Amygdala (tissue), 56 donors: ENCODE results near the gene KRTAP4-2.
A peak's percentile ranks its signal among the peaks of the same experiment; 100 is the strongest.
"Not testable (repeated sequence)": the region's sequence is repeated elsewhere in the genome, so short reads cannot be mapped to it uniquely, and the experiment has no call there.

Source experiments
- DNase-seq, 56 donors: peaks; one replicate each; lab custom pipeline; 2025; lab: John Stamatoyannopoulos, UW

Gene KRTAP4-2

DNA sequence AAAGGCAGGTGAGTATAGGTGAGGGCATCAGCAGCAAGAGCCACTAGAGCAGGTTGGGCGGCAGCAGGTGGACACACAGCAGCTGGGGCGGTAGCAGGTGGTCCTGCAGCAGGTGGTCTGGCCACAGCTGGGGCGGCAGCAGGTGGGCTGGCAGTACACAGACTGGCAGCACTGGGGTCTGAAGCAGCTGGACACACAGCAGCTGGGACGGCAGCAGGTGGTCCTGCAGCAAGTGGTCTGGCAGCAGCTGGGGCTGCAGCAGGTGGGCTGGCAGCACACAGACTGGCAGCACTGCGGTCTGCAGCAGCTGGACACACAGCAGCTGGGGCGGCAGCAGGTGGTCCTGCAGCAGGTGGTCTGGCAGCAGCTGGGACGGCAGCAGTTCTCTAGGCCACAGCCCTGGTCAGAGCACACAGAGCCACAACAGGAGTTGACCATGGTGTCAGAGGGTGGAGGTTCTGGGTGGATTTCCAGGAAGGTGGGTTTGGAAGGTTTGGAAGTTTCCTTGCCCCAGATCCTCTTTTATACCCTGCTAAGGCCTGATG, at the start of gene KRTAP4-2:
KRTAP4-2 (minus strand) TSS at position 495 of the 545 bp plus-strand sequence; CDS start at position 438, 57 bp downstream.
- DNase-seq, result no peak

DNA sequence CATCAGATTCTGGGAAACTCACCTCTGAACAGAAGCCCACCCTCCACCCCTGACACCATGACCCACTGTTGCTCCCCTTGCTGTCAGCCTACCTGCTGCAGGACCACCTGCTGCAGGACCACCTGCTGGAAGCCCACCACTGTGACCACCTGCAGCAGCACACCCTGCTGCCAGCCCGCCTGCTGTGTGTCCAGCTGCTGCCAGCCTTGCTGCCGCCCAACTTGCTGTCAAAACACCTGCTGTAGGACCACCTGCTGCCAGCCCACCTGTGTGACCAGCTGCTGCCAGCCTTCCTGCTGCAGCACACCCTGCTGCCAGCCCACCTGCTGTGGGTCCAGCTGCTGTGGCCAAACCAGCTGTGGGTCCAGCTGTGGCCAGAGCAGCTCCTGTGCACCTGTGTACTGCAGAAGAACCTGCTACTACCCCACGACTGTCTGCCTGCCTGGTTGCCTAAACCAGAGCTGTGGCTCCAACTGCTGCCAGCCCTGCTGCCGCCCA, 48.6 kb upstream of the KRTAP4-2 start, which contains the start of gene KRTAP9-2:
KRTAP9-2 (plus strand) TSS at position 51 of the 498 bp plus-strand sequence; CDS start at position 58, 7 bp downstream.
- not testable (repeated sequence) for DNase-seq

DNA sequence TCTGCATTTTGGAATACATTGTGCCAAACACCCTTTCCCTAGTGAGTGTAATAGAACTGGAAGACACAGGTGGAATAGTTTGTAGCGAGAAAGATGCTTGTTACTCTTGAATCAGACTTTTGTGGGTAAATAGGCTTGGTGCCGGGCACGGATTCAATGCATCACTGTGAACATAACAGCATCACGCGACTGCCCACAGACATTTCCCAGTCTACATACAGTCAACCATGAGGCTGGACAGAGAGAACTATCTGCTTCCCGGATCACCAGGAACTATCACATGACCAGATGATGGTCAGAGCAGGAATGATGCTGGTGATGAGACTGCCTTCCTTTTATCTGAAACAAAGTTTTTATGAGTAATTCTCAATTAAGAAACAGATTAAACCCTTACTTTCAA, 48.0 kb upstream of the KRTAP4-2 start:
- DNase-seq, result no peak

DNA sequence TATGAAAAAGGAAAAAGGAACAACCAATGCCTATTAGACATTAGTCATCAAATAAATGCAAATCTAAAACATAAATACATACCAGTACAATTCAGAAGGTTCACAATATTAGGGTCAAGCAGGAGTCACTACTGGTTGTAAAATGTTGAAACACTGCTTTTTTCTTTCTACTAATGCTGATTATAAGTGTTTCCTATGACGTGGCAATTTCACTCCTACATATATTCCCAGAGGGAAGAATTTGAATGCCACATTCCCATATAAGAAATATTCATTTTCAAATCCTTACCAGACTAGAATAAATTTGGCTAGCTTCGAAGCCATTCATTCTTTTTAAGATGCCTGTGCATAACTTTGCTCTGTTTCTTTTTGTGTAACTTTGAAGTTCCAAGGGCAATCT, 45.8 kb upstream of the KRTAP4-2 start:
- no peak for DNase-seq

DNA sequence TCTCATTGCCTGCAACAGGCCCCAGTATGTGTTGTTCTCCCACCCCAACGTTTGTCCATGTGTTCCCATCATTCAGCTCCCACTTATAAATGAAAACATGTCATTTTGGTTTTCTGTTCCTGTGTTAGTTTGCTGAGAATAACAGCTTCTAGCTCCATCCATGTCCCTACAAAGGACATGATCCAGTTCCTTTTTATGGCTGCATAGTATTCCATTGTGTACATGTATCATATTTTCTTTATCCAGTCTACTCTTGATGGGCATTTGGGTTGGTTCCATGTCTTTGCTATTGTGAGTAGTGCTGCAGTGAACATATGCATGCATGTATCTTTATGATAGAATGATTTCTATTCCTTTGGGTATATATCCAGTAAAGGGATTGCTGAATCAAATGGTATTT, 37.7 kb upstream of the KRTAP4-2 start:
- DNase-seq, result no peak

DNA sequence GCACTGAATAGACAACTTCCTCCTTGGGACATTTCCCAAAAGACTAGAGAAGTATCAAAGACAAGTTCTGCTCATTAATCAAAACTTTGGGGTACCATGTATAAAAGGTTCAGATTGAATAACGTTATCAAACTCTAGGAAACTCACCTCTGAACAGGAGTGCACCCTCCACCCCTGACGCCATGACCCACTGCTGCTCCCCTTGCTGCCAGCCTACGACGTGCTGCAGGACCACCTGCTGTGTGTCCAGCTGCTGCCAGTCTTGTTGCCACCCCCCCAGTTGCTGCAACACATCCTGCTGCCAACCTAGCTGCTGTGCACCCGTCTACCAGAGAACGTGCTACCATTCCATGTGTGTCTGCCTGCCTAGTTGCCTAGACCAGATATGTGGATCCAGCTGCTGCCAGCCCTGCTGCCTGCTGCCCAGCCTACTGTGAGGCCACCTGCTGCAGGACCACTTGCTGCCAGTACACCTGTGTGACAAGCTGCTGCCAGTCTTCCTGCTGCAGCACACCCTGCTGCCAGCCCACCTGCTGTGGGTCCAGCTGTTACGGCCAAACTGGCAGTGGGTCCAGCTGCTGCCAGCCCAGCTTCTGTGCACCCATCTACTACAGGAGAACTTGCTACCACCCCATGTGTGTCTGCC, 34.6 kb upstream of the KRTAP4-2 start:
- DNase-seq, result no peak

DNA sequence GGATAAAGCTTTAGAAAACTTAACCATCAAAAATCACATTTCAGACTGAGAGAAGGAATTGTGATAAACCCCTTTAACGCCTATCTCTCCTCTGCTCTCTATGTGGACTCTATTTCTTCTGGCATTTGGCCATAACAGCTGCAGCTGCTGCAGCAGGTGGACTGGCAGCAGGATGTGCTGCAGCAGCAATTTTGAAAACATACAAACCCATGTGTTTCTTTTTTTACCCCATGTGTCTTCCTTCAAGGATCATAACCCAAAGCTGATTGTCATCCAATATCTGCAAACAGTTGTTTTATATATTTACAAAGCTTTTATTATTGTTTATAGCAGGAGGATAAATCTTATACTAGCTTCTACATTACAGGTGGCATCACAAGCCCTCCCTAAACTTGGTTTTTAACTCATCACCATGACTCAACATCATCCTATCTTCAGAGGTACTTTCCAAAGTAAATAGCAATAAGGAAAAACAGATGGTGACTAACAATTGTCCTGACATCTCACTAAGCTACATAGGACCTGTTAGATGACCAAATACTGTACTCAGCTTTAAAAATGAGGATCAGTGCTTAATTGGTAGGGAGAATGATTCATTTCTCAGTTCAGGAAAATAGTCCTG, 33.9 kb upstream of the KRTAP4-2 start:
- DNase-seq, result no peak

DNA sequence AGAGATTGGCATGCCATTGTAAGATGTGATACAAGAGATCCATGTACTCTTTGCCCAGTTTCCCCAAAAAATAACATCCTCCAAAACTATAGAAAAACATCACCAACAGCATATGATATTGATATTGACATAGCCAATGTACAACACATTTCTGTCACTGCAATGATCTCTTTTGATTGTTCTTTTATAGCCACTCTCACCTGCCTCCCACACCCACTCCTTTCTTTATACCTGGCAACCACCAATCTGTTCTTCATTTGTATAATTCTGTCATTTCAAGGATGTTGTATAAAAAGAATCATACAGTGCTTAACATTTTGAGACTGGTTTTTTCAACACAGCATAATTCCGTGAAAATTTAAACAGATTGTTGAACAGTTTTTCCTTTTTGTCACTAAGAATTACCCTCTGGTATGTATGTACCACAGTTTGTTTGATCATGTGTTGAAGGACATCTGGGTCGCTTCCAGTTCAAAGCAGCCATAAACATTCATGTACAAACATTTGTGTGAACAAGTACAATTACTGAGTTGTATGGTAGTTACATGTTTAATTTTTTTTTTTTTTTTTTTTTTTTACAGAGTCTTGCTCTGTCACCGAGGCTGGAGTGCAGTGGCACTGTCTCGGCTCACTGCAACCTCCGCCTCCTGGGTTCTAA, 21.5 kb upstream of the KRTAP4-2 start:
- DNase-seq, result no peak

DNA sequence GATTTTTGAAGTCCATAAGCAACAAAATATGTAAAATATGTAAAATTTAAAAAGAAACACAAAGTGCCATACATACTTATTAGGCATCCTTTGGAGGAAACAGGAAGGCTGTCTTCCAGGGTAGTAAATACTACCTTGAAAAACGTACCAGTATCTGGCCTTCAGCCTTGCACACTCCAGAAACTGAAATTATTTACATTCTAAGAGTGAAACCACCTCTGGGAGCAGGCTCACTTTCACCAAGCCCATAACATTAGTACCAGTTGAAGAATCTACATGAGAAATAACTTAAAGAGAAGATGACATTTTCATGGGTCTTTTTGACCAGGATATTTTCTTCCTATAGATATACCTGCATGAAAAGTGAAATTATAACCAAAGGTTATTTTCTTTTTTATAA, 18.0 kb upstream of the KRTAP4-2 start:
- DNase-seq, result no peak

DNA sequence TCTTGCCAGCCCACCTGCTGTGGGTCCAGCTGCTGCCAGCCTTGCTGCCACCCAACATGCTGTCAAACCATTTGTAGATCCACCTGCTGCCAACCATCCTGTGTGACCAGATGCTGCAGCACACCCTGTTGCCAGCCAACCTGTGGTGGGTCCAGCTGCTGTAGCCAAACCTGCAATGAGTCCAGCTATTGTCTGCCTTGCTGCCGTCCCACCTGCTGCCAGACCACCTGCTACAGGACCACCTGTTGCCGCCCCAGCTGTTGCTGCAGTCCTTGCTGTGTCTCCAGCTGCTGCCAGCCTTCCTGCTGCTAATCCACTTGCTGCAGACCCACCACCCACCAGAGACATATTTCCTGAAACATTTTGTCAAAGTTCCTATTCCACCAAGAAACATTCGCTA, 12.3 kb upstream of the KRTAP4-2 start:
- DNase-seq, result no peak

DNA sequence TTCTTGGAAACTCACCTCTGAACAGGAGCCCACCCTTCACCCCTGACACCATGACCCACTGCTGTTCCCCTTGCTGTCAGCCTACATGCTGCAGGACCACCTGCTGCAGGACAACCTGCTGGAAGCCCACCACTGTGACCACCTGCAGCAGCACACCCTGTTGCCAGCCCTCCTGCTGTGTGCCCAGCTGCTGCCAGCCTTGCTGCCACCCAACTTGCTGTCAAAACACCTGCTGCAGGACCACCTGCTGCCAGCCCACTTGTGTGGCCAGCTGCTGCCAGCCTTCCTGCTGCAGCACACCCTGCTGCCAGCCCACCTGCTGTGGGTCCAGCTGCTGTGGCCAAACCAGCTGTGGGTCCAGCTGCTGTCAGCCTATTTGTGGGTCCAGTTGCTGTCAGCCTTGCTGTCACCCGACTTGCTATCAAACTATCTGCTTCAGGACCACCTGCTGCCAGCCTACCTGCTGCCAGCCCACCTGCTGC, 11.9 kb upstream of the KRTAP4-2 start, which contains the start of gene KRTAP9-1:
KRTAP9-1 (plus strand) TSS at position 51 of the 482 bp plus-strand sequence; CDS start at position 51, 0 bp downstream.
- not testable (repeated sequence) for DNase-seq

DNA sequence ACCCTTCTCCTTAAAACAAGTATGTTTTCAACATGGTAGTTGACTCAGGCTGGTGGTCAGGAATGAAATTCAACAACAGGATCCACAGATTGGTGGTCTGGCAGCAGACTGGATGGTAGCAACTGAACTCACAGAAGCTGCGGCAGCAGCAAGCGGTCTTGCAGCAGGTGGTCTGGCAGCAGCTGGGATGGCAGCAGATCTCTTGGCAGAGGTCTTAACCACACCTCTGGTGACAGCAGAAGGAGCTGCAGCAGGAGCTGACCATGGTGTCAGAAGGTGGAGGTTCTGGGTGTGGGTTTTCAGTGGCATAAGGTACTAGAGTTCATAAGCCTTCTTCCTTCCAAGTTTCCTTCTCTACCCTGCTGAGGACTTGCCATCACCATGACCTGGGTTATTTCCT, 8.9 kb upstream of the KRTAP4-2 start:
- DNase-seq, result no peak

DNA sequence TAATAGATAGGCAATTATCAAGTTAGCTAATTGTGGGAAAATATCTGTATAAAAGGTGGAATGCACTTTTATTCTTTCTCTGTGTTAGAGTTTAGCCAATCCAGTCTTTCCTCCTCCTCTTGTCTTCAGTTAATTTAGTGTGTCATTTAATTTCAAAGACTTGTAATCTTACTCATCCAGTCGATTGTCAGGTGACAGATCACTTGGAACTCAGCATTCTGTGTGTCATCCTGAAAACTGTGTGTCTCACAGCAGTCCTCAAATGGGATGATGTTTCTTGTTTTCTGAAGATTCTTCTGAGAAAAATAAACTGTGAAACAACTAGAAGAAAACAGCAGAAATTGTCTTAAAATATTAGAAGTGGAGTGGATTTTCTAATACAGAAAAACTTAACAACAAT, 7.0 kb upstream of the KRTAP4-2 start:
- no peak for DNase-seq

DNA sequence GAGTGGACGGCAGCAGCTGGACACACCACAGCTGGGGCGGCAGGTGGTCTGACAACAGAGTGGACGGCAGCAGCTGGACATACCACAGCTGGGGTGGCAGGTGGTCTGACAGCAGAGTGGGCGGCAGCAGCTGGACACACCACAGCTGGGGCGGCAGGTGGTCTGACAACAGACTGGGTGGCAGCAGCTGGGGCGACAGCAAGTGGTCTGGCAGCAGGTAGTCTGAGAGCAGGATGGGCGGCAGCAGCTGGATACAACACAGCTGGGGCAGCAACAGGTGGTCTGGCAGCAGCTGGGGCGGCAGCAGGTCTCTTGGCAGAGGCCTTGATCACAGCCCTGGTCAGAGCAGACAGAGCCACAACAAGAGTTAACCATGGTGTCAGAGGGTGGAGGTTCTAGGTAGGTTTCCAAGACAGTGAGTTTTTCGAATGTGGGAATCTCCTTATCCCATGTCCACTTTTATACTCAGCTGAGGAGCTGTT, 6.5 kb upstream of the KRTAP4-2 start, which contains the start of gene KRTAP4-1:
KRTAP4-1 (minus strand) TSS at position 432 of the 482 bp plus-strand sequence; CDS start at position 375, 57 bp downstream.
- DNase-seq, result no peak

DNA sequence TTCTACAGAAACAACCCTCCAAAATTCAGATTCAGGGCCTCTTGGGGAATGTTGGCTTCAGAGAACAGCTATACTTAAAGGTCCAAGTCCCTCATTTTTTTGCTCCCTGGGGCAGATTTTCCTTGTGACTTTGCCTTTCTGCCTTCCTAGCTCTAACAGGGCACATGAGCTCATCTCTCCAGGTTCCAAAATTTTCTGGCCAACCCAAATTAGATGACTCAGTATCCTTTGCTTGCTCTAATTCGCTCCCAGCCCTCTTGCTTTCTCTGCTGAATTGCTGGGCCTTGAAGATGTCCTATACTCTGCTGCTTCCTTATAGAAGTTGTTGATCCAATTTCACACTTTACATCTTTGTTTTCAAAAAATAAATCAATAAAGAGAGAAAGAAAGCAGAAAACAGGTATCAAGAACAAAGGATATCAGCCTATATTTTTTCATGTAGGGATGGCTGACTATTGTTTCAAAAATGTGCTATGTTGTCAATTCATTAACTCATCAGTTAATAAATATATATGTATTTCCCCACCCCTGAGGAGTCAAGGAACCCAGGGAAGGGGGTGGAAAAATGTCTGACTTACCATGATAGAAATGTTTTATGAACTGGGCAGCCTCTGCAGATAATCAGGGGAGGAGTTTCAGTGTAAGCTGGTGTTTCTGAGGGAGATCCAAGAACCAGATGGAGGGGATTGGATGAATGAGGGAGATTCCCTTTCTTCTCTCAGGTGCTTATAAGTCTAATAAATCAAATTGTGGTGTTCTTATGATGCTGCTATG, 1.0 kb upstream of the KRTAP4-2 start:
- DNase-seq, result no peak

DNA sequence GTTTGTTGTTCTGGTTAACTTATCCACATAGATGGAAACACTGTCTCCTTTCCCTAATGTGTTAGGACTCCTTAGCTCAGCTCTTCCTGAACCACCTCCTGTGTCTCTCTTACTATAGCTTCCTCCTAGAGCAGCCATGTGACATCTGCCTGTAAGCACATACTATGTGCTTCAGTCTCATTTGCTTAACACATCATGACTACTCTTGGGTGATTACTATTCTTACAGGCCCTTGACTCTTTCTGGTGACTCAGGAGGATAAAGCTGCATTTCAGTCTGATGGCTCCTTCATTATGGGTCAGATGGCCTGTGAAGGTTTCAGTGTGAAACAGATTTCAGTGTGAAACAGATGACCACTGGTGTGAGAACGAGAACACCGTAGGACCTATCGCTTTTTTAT, 320 bp upstream of the KRTAP4-2 start:
- DNase-seq, result no peak

DNA sequence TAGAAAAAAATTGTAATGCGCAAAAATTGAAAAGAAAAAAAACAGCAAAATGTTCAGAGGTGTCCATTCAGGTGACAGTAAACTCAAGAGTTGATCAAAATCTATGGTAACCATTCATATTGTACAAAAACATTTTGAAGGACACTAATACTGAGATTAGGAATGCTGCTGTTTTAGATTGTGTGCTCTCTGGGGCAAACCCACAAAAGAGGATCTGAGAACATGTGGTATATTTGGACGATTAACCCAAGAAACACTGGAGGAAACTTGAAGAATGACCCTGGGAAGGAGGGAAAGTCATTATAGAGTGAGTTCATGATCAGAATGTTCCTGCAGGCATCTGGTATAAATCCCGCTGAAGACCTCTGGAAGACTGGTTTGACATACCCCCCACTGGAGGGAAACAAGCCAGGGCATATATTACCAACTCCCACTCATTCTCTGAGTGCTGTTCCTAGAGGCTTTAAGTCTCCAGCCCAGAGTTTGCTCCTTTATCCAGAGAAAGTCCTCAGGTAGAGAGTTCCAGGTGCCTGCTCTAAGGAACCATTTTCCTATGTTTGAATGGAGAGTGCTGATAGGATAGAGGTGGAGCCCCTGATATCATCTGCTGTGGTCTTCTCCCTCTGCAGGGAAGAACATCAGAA, 1.2 kb downstream of the KRTAP4-2 start:
- peak in 1 of 56 donors; percentile 0 for DNase-seq

DNA sequence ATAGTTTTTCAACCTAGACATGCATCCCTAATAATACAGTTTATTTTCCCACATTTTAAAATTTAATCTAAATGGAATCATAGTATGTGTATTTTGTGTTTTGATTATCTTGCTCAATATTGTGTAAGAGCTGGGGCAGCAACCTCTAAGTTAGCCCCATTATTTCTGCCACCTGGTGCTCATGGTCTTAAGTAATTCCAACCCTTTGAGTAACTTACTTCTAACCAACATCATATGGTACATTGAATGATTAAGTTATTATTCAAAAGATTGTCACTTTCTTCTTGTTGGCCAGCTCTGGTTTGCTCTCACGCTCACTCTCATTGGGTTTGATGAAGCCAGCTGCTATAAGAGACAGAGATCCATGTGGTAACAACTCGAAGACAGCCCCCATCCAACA, 6.1 kb downstream of the KRTAP4-2 start:
- no peak for DNase-seq

DNA sequence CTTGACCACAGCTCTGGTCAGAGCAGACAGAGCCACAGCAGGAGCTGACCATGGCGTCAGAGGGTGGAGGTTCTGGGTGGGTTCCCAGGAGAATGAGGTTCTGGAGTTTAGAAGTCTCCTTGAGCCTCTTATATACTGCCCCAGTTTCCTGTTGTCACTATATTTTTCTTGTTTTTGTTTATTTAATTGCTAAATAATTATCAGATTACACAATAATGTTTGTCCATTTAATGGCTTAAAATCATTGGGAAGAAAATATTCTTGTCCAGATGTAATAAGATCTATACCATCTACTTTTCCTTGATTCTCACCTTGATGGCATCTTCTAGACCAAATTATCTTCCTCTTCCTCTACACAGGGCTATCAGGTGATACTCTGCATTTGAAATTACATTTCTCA, 9.9 kb downstream of the KRTAP4-2 start, which contains the start of gene KRTAP4-3:
KRTAP4-3 (minus strand) TSS at position 101 of the 400 bp plus-strand sequence; CDS start at position 52, 49 bp downstream.
- DNase-seq, result no peak
